HepG2 (cell line): ENCODE results near the gene CEP97. TPM values are rescaled to one million over a fixed set of nuclear protein-coding genes. Genes with fewer than 3 reads are reported as not detected.

ENCODE experiments used
- CENPX ChIP-seq: sonication (generic); formaldehyde crosslinking; IDR thresholded peaks from 2 replicates; pipeline ENCODE4 v1.9.0; 2021; ENCODE audit warnings: mild to moderate bottlenecking, missing genetic modification reagents, moderate library complexity
- MAF1 ChIP-seq: sonication (generic); formaldehyde crosslinking; IDR thresholded peaks from 2 replicates; pipeline ENCODE4 v1.5.0; 2020; ENCODE audit warnings: missing genetic modification reagents, borderline replicate concordance
- NCOA1 ChIP-seq: sonication (generic); formaldehyde crosslinking; IDR thresholded peaks from 2 replicates; pipeline ENCODE4 v1.9.0; 2021; ENCODE audit warnings: missing genetic modification reagents
- SMARCC2 ChIP-seq: fragments of 450-650 bp; IDR thresholded peaks from 2 replicates; pipeline ENCODE4 v1.6.1; 2017; ENCODE audit warnings: antibody characterized with exemption, mild to moderate bottlenecking
- SOX5 ChIP-seq: IDR thresholded peaks from 2 replicates; pipeline ENCODE4 v1.6.1; 2016; ENCODE audit warnings: borderline replicate concordance
- TBX3 ChIP-seq: fragments of 450-650 bp; IDR thresholded peaks from 2 replicates; pipeline ENCODE4 v1.6.1; 2017; ENCODE audit warnings: antibody characterized with exemption, mild to moderate bottlenecking, inconsistent platforms, borderline replicate concordance
- ZEB1 ChIP-seq: IDR thresholded peaks from 2 replicates; pipeline ENCODE4 v1.6.1; 2012; ENCODE audit warnings: mild to moderate bottlenecking, low read depth, inconsistent platforms; ENCODE audit not compliant: insufficient replicate concordance
- ZMYM4 ChIP-seq: sonication (generic); formaldehyde crosslinking; IDR thresholded peaks from 2 replicates; pipeline ENCODE4 v1.8.1; 2023; ENCODE audit warnings: mild to moderate bottlenecking, missing genetic modification reagents
- ZNF225 ChIP-seq: sonication (generic); formaldehyde crosslinking; IDR thresholded peaks from 2 replicates; pipeline ENCODE4 v1.4.0; 2020; ENCODE audit warnings: mild to moderate bottlenecking, missing genetic modification reagents
- ZNF235 ChIP-seq: sonication (generic); formaldehyde crosslinking; IDR thresholded peaks from 2 replicates; pipeline ENCODE4 v1.8.1; 2023; ENCODE audit warnings: mild to moderate bottlenecking, missing genetic modification reagents, borderline replicate concordance
- ZNF501 ChIP-seq: sonication (generic); formaldehyde crosslinking; IDR thresholded peaks from 2 replicates; pipeline ENCODE4 v1.5.1; 2020; ENCODE audit warnings: mild to moderate bottlenecking, moderate library complexity, missing genetic modification reagents
- ZNF552 ChIP-seq: sonication (generic); formaldehyde crosslinking; IDR thresholded peaks from 2 replicates; pipeline ENCODE4 v1.9.0; 2022; ENCODE audit warnings: missing genetic modification reagents, mild to moderate bottlenecking, borderline replicate concordance
- ZNF678 ChIP-seq: sonication (generic); formaldehyde crosslinking; IDR thresholded peaks from 2 replicates; pipeline ENCODE4 v1.4.0; 2020; ENCODE audit warnings: mild to moderate bottlenecking, missing genetic modification reagents
- ZNF761 ChIP-seq: sonication (generic); formaldehyde crosslinking; conservative IDR thresholded peaks from 2 replicates; pipeline ENCODE4 v1.4.0; 2020; ENCODE audit warnings: mild to moderate bottlenecking, missing genetic modification reagents
- ZNF781 ChIP-seq: sonication (generic); formaldehyde crosslinking; IDR thresholded peaks from 2 replicates; pipeline ENCODE4 v1.5.1; 2020; ENCODE audit warnings: borderline replicate concordance, mild to moderate bottlenecking, missing genetic modification reagents; ENCODE audit errors: not compliant biosample characterization
- polyA plus RNA-seq, 8 experiments: library from polyadenylated mRNA; depleted of rRNA in 3 of 8; stranded (reverse) in 7 of 8; unstranded in 1 of 8; fragments of >200 nt; fragmentation: Illumina TruSeq in 4 of 8; extraction: Trizol in 4 of 8; gene quantifications; 2 replicates each; pipeline versions ENCODE4 v1.2.1 to v1.2.3, GENCODE V29; 2011 to 2016; ENCODE audit warnings: low read depth in 4 of 8, missing spikeins in 1 of 8, mixed read lengths in 1 of 8; ENCODE audit not compliant: insufficient read depth in 1 of 8
- total RNA-seq, 5 experiments: library from RNA; depleted of rRNA; stranded (reverse); fragments of >200 nt; fragmentation: Illumina TruSeq; extraction: Trizol; gene quantifications; 2 replicates each; pipeline ENCODE4 v1.2.3, GENCODE V29; 2016; ENCODE audit warnings: low read depth in 1 of 5
- TF ChIP-seq, protein P1 (sequence below): sonication (generic); formaldehyde crosslinking; IDR thresholded peaks from 2 replicates; pipeline ENCODE4 v1.4.0; 2020; ENCODE audit warnings: missing genetic modification reagents
- TF ChIP-seq, protein P2 (sequence below): sonication (generic); formaldehyde crosslinking; conservative IDR thresholded peaks from 2 replicates; pipeline ENCODE4 v1.4.0; 2020; ENCODE audit warnings: missing genetic modification reagents
- TF ChIP-seq, protein P3 (sequence below): sonication (generic); formaldehyde crosslinking; IDR thresholded peaks from 2 replicates; pipeline ENCODE4 v1.4.0; 2020; ENCODE audit warnings: missing genetic modification reagents

Gene CEP97
- total and polyA plus RNA-seq, 2 of the 13 experiments (the other 11 are each of a cell fraction or from before 2014, with no cell fraction given) = 0.99 to 6.5 TPM

DNA sequence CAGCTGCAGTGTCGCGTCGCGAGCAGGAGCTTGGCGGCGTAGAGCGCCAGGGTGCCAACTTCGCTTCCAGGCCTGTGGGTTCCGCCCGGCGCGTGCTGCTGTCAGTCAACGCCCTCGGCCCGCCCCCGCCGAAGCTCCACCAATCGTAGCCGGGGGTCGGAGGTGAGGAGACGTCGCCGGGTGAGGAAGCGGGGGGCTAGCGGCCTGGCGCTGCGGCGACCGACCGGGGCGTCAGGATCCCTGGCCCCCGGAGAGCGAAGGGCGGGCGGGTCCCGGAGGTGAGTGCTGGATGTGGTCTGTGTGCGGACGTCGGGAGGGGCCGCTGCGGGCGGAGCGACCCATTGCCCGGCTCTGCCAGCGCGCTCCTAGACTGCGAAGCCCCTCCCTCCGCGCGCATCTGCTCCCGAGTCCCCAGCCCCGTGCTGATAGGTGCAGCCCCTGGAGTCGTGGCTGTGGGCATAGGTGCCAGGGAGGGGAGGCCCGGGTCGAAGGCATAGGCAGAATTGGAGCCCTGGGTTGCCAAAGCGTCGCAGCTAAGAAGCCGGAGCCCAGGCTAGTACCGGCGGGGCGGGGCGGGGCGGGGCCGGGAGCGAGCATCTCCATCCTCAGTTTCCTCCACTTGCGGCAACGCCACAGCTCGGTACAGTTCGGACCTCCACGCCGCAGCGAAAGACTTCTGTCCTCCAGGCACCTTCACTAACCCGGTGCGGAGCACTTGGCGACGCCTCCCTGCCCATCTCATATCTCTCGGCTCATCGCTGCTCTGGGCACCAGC, 54.8 kb downstream of the CEP97 start, which contains the start of gene NXPE3 (continued):
- TF ChIP-seq ZNF781 (CRISPR knock-in tag) = no peak
- TF ChIP-seq CENPX (CRISPR knock-in tag) = no peak
- TF ChIP-seq MAF1 = peak; percentile 83; the same call in 1 of the 2 replicates
- TF ChIP-seq ZNF761 = no peak
- TF ChIP-seq ZNF225 (CRISPR knock-in tag) = 0 out of 2 replicates have a peak, but pooled peaks have one; percentile 36
- peak; percentile 68; the same call in 1 of the 2 replicates for TF ChIP-seq ZNF235 (CRISPR knock-in tag)
- peak; percentile 66; the same call in 1 of the 2 replicates for TF ChIP-seq ZNF552
- no peak for TF ChIP-seq SMARCC2
- no peak for TF ChIP-seq SOX5 (CRISPR knock-in tag)
- TF ChIP-seq, protein P1, sequence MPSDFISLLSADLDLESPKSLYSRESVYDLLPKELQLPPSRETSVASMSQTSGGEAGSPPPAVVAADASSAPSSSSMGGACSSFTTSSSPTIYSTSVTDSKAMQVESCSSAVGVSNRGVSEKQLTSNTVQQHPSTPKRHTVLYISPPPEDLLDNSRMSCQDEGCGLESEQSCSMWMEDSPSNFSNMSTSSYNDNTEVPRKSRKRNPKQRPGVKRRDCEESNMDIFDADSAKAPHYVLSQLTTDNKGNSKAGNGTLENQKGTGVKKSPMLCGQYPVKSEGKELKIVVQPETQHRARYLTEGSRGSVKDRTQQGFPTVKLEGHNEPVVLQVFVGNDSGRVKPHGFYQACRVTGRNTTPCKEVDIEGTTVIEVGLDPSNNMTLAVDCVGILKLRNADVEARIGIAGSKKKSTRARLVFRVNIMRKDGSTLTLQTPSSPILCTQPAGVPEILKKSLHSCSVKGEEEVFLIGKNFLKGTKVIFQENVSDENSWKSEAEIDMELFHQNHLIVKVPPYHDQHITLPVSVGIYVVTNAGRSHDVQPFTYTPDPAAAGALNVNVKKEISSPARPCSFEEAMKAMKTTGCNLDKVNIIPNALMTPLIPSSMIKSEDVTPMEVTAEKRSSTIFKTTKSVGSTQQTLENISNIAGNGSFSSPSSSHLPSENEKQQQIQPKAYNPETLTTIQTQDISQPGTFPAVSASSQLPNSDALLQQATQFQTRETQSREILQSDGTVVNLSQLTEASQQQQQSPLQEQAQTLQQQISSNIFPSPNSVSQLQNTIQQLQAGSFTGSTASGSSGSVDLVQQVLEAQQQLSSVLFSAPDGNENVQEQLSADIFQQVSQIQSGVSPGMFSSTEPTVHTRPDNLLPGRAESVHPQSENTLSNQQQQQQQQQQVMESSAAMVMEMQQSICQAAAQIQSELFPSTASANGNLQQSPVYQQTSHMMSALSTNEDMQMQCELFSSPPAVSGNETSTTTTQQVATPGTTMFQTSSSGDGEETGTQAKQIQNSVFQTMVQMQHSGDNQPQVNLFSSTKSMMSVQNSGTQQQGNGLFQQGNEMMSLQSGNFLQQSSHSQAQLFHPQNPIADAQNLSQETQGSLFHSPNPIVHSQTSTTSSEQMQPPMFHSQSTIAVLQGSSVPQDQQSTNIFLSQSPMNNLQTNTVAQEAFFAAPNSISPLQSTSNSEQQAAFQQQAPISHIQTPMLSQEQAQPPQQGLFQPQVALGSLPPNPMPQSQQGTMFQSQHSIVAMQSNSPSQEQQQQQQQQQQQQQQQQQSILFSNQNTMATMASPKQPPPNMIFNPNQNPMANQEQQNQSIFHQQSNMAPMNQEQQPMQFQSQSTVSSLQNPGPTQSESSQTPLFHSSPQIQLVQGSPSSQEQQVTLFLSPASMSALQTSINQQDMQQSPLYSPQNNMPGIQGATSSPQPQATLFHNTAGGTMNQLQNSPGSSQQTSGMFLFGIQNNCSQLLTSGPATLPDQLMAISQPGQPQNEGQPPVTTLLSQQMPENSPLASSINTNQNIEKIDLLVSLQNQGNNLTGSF (CRISPR knock-in tag) = peak; percentile 65; the same call in 1 of the 2 replicates
- TF ChIP-seq ZNF501 = peak; percentile 80
- TF ChIP-seq, protein P2, sequence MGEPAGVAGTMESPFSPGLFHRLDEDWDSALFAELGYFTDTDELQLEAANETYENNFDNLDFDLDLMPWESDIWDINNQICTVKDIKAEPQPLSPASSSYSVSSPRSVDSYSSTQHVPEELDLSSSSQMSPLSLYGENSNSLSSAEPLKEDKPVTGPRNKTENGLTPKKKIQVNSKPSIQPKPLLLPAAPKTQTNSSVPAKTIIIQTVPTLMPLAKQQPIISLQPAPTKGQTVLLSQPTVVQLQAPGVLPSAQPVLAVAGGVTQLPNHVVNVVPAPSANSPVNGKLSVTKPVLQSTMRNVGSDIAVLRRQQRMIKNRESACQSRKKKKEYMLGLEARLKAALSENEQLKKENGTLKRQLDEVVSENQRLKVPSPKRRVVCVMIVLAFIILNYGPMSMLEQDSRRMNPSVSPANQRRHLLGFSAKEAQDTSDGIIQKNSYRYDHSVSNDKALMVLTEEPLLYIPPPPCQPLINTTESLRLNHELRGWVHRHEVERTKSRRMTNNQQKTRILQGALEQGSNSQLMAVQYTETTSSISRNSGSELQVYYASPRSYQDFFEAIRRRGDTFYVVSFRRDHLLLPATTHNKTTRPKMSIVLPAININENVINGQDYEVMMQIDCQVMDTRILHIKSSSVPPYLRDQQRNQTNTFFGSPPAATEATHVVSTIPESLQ = no peak
- no peak for TF ChIP-seq NCOA1 (CRISPR knock-in tag)
- TF ChIP-seq, protein P3, sequence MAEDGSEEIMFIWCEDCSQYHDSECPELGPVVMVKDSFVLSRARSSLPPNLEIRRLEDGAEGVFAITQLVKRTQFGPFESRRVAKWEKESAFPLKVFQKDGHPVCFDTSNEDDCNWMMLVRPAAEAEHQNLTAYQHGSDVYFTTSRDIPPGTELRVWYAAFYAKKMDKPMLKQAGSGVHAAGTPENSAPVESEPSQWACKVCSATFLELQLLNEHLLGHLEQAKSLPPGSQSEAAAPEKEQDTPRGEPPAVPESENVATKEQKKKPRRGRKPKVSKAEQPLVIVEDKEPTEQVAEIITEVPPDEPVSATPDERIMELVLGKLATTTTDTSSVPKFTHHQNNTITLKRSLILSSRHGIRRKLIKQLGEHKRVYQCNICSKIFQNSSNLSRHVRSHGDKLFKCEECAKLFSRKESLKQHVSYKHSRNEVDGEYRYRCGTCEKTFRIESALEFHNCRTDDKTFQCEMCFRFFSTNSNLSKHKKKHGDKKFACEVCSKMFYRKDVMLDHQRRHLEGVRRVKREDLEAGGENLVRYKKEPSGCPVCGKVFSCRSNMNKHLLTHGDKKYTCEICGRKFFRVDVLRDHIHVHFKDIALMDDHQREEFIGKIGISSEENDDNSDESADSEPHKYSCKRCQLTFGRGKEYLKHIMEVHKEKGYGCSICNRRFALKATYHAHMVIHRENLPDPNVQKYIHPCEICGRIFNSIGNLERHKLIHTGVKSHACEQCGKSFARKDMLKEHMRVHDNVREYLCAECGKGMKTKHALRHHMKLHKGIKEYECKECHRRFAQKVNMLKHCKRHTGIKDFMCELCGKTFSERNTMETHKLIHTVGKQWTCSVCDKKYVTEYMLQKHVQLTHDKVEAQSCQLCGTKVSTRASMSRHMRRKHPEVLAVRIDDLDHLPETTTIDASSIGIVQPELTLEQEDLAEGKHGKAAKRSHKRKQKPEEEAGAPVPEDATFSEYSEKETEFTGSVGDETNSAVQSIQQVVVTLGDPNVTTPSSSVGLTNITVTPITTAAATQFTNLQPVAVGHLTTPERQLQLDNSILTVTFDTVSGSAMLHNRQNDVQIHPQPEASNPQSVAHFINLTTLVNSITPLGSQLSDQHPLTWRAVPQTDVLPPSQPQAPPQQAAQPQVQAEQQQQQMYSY = 0 out of 2 replicates have a peak, but pooled peaks have one; percentile 22
- no peak for TF ChIP-seq ZEB1
- TF ChIP-seq ZMYM4 (CRISPR knock-in tag) = peak; percentile 61; the same call in 1 of the 2 replicates
- 0 out of 2 replicates have a peak, but pooled peaks have one; percentile 9 for TF ChIP-seq ZNF678 (CRISPR knock-in tag)
- peak; percentile 37; the same call in 1 of the 2 replicates for TF ChIP-seq TBX3
